Mesendoderm (in vitro differentiated cells): ENCODE measurements around the gene BBLN.

ENCODE experiments used
- DNase-seq: peaks from one replicate; pipeline ENCODE4 v3.0.0; 2013
- H2AK5ac ChIP-seq: 2 replicates; pipeline ENCODE4 v1.6.1; 2013; ENCODE audit warnings: low read length, inconsistent platforms
- H2BK120ac ChIP-seq: 2 replicates; pipeline ENCODE4 v1.6.1; 2013; ENCODE audit warnings: low read depth, mild to moderate bottlenecking, low read length, moderate library complexity, mixed read lengths
- H2BK15ac ChIP-seq: replicated peaks from 2 replicates; pipeline ENCODE4 v1.6.1; 2013; ENCODE audit warnings: low read depth, mild to moderate bottlenecking, moderate library complexity
- H2BK5ac ChIP-seq: 2 replicates; pipeline ENCODE4 v1.6.1; 2013; ENCODE audit warnings: low read length, inconsistent platforms
- H3K18ac ChIP-seq: 2 replicates; pipeline ENCODE4 v1.6.1; 2013; ENCODE audit warnings: mild to moderate bottlenecking, low read length, mixed read lengths
- H3K23ac ChIP-seq: one replicate; pipeline ENCODE4 v1.6.1; 2013; ENCODE audit warnings: low read length
- H3K27ac ChIP-seq: 2 replicates; pipeline ENCODE4 v1.5.1; 2013; ENCODE audit warnings: low read depth, mild to moderate bottlenecking, inconsistent platforms, low read length, moderate library complexity
- H3K27me3 ChIP-seq: 2 replicates; pipeline ENCODE4 v1.6.1; 2013; ENCODE audit warnings: low read length, control low read depth, mild to moderate bottlenecking, inconsistent platforms; ENCODE audit not compliant: insufficient read depth, poor library complexity
- H3K36me3 ChIP-seq: 2 replicates; pipeline ENCODE4 v1.6.1; 2013; ENCODE audit warnings: low read length, inconsistent platforms; ENCODE audit not compliant: control insufficient read depth, insufficient read depth
- H3K4ac ChIP-seq: one replicate; pipeline ENCODE4 v1.6.1; 2013; ENCODE audit warnings: low read depth, mild to moderate bottlenecking, low read length, moderate library complexity
- H3K4me1 ChIP-seq: 2 replicates; pipeline ENCODE4 v1.6.1; 2013; ENCODE audit warnings: low read depth, low read length, inconsistent platforms; ENCODE audit not compliant: control insufficient read depth
- H3K4me2 ChIP-seq: 2 replicates; pipeline ENCODE4 v1.6.1; 2013; ENCODE audit warnings: low read length
- H3K4me3 ChIP-seq: 2 replicates; pipeline ENCODE4 v1.5.1; 2013; ENCODE audit warnings: mild to moderate bottlenecking, low read length
- H3K56ac ChIP-seq: one replicate; pipeline ENCODE4 v1.6.1; 2013; ENCODE audit warnings: low read length
- H3K79me1 ChIP-seq: 2 replicates; pipeline ENCODE4 v1.6.1; 2013; ENCODE audit warnings: low read length, inconsistent platforms
- H3K79me2 ChIP-seq: 2 replicates; pipeline ENCODE4 v1.6.1; 2013; ENCODE audit warnings: mild to moderate bottlenecking, low read length; ENCODE audit not compliant: control insufficient read depth, insufficient read depth
- H3K9ac ChIP-seq: 2 replicates; pipeline ENCODE4 v1.6.1; 2013; ENCODE audit warnings: low read length, inconsistent platforms
- H4K5ac ChIP-seq: one replicate; pipeline ENCODE4 v1.6.1; 2013; ENCODE audit warnings: low read length
- H4K8ac ChIP-seq: one replicate; pipeline ENCODE4 v1.6.1; 2013; ENCODE audit warnings: low read depth, mild to moderate bottlenecking, control low read depth, low read length, moderate library complexity
- WGBS: extraction: QIAGEN DNeasy Blood & Tissue Kit; methylation state at CpG from one replicate; pipeline ENCODE4 v1.1.7; 2013; ENCODE audit warnings: low lambda C conversion rate, missing lambda C conversion rate; ENCODE audit not compliant: insufficient coverage; ENCODE audit errors: extremely low coverage; 5-methylcytosine and 5-hydroxymethylcytosine counted together

The BBLN gene

GRCh38 chr9:128203024-128203706 is 43.1 kb downstream of the BBLN start, which contains the start of gene DNM1:
TSS of gene DNM1 (plus strand) at chr9:128203379. CDS start at chr9:128203471, 92 bp downstream.
- H3K79me1 ChIP-seq: no peaks in the 10 kb centered on the region
- no CpG with 5 or more reads among the region's 72 CpGs for WGBS
- no peak within 1 kb of the TSS for H2AK5ac ChIP-seq
- peak within 1 kb of the TSS; percentile 35 for H2BK5ac ChIP-seq
- H3K18ac ChIP-seq: peak within 1 kb of the TSS; percentile 33
- H3K9ac ChIP-seq: peak within 1 kb of the TSS; percentile 85
- H3K4ac ChIP-seq: peak within 1 kb of the TSS; percentile 37
- H3K23ac ChIP-seq: no peak within 1 kb of the TSS
- H3K4me2 ChIP-seq: peak within 1 kb of the TSS; percentile 81
- peak; percentile 76 for DNase-seq
- peaks cover 3% of the 10 kb centered on the region for H3K4me1 ChIP-seq
- no peak within 1 kb of the TSS for H4K5ac ChIP-seq
- no peaks in the 10 kb centered on the region for H3K36me3 ChIP-seq
- no peak within 1 kb of the TSS for H2BK15ac ChIP-seq
- H3K27me3 ChIP-seq: no peaks in the 10 kb centered on the region
- H3K79me2 ChIP-seq: no peaks in the 10 kb centered on the region
- H4K8ac ChIP-seq: no peak within 1 kb of the TSS
- H3K27ac ChIP-seq: peak within 1 kb of the TSS; percentile 84
- H2BK120ac ChIP-seq: peak within 1 kb of the TSS; percentile 15
- H3K56ac ChIP-seq: peak within 1 kb of the TSS; percentile 93
- H3K4me3 ChIP-seq: peak within 1 kb of the TSS; percentile 73

- H3K4me1 ChIP-seq: peaks cover 3% of the 10 kb centered on the region
- H2AK5ac ChIP-seq: no peak overlapping the region
- H3K18ac ChIP-seq: peak overlapping the region; percentile 33
- peak overlapping the region; percentile 85 for H3K9ac ChIP-seq
- H4K5ac ChIP-seq: no peak overlapping the region
- no peaks in the 10 kb centered on the region for H3K79me1 ChIP-seq
- peak; percentile 83 for DNase-seq
- H4K8ac ChIP-seq: no peak overlapping the region
- H2BK120ac ChIP-seq: peak overlapping the region; percentile 15
- H3K36me3 ChIP-seq: no peaks in the 10 kb centered on the region
- H3K4ac ChIP-seq: peak overlapping the region; percentile 37
- H3K56ac ChIP-seq: peak overlapping the region; percentile 93
- peak overlapping the region; percentile 73 for H3K4me3 ChIP-seq
- H2BK5ac ChIP-seq: peak overlapping the region; percentile 35
- H3K4me2 ChIP-seq: peak overlapping the region; percentile 81
- no peak overlapping the region for H2BK15ac ChIP-seq
- peak overlapping the region; percentile 84 for H3K27ac ChIP-seq
- H3K23ac ChIP-seq: no peak overlapping the region
- no peaks in the 10 kb centered on the region for H3K27me3 ChIP-seq
- no CpG with 5 or more reads among the region's 67 CpGs for WGBS
- no peaks in the 10 kb centered on the region for H3K79me2 ChIP-seq
These were observed 43.9 kb downstream of the BBLN start for GRCh38 chr9:128203707-128204551.

- no peak for DNase-seq
- H3K79me2 ChIP-seq: no peaks in the 10 kb centered on the region
- H2BK5ac ChIP-seq: no peak overlapping the region
- no peak overlapping the region for H4K8ac ChIP-seq
- H3K4me2 ChIP-seq: peak overlapping the region; percentile 81
- H3K18ac ChIP-seq: peak overlapping the region; percentile 0
- H4K5ac ChIP-seq: no peak overlapping the region
- no peak overlapping the region for H3K4ac ChIP-seq
- H2BK15ac ChIP-seq: no peak overlapping the region
- H2BK120ac ChIP-seq: no peak overlapping the region
- H2AK5ac ChIP-seq: peak overlapping the region; percentile 71
- no peak overlapping the region for H3K23ac ChIP-seq
- no peaks in the 10 kb centered on the region for H3K27me3 ChIP-seq
- peaks cover 3% of the 10 kb centered on the region for H3K4me1 ChIP-seq
- H3K27ac ChIP-seq: no peak overlapping the region
- H3K4me3 ChIP-seq: no peak overlapping the region
- peak overlapping the region; percentile 93 for H3K56ac ChIP-seq
- H3K36me3 ChIP-seq: no peaks in the 10 kb centered on the region
- H3K79me1 ChIP-seq: no peaks in the 10 kb centered on the region
- no CpG with 5 or more reads among the region's 7 CpGs for WGBS
- peak overlapping the region; percentile 85 for H3K9ac ChIP-seq
These were observed 44.8 kb downstream of the BBLN start for GRCh38 chr9:128204858-128205257.

GRCh38 chr9:128205296-128205944 is 45.4 kb downstream of the BBLN start:
- WGBS: no CpG with 5 or more reads among the region's 16 CpGs
- no peak overlapping the region for H2BK5ac ChIP-seq
- no peaks in the 10 kb centered on the region for H3K79me1 ChIP-seq
- no peak for DNase-seq
- H3K4me1 ChIP-seq: peaks cover 3% of the 10 kb centered on the region
- H3K23ac ChIP-seq: no peak overlapping the region
- no peaks in the 10 kb centered on the region for H3K27me3 ChIP-seq
- H3K79me2 ChIP-seq: no peaks in the 10 kb centered on the region
- H2BK120ac ChIP-seq: no peak overlapping the region
- H2AK5ac ChIP-seq: no peak overlapping the region
- H4K8ac ChIP-seq: no peak overlapping the region
- H3K56ac ChIP-seq: peak overlapping the region; percentile 6
- H3K4me3 ChIP-seq: no peak overlapping the region
- no peak overlapping the region for H3K4me2 ChIP-seq
- no peak overlapping the region for H3K27ac ChIP-seq
- no peak overlapping the region for H2BK15ac ChIP-seq
- no peak overlapping the region for H3K4ac ChIP-seq
- H3K36me3 ChIP-seq: no peaks in the 10 kb centered on the region
- no peak overlapping the region for H3K9ac ChIP-seq
- no peak overlapping the region for H4K5ac ChIP-seq
- H3K18ac ChIP-seq: no peak overlapping the region

- H3K27me3 ChIP-seq: no peaks in the 10 kb centered on the region
- H2BK120ac ChIP-seq: no peak overlapping the region
- no CpG with 5 or more reads among the region's 3 CpGs for WGBS
These were observed 46.4 kb downstream of the BBLN start for GRCh38 chr9:128206484-128206883.

More at GRCh38 chr9:128206484-128206883, 46.4 kb downstream of the BBLN start:
- no peak overlapping the region for H3K18ac ChIP-seq
- no peak overlapping the region for H3K4me3 ChIP-seq
- H3K27ac ChIP-seq: no peak overlapping the region
- H4K8ac ChIP-seq: no peak overlapping the region
- no peak overlapping the region for H2AK5ac ChIP-seq
- no peak overlapping the region for H3K23ac ChIP-seq
- no peak for DNase-seq
- H3K56ac ChIP-seq: no peak overlapping the region
- H3K79me2 ChIP-seq: no peaks in the 10 kb centered on the region
- H3K4me1 ChIP-seq: peaks cover 3% of the 10 kb centered on the region
- no peak overlapping the region for H2BK15ac ChIP-seq
- no peak overlapping the region for H4K5ac ChIP-seq
- no peak overlapping the region for H3K9ac ChIP-seq
- H3K36me3 ChIP-seq: no peaks in the 10 kb centered on the region
- H3K79me1 ChIP-seq: no peaks in the 10 kb centered on the region
- no peak overlapping the region for H3K4me2 ChIP-seq
- no peak overlapping the region for H3K4ac ChIP-seq
- no peak overlapping the region for H2BK5ac ChIP-seq
